ENCODE data around the gene DCANP1.

Gene DCANP1

GRCh38 chr5:135480511-135480910 is 33.4 kb upstream of the DCANP1 start:
- in situ Hi-C loops (cut with MboI; ENCODE audit: low sequenced_read_pairs) = no loop called here

GRCh38 chr5:135478938-135479337 is 31.8 kb upstream of the DCANP1 start:
- in situ Hi-C loops (cut with MboI; ENCODE audit: low sequenced_read_pairs) = no loop called here

- in situ Hi-C loops (cut with MboI; ENCODE audit: low sequenced_read_pairs) = no loop called here
These were observed 30.5 kb upstream of the DCANP1 start for GRCh38 chr5:135477613-135478066.

- in situ Hi-C loops (cut with MboI; ENCODE audit: low sequenced_read_pairs) = no loop called here
These were observed 29.8 kb upstream of the DCANP1 start for GRCh38 chr5:135476615-135477581.

- in situ Hi-C loops (cut with MboI; ENCODE audit: low sequenced_read_pairs) = no loop called here
These were observed 27.0 kb upstream of the DCANP1 start for GRCh38 chr5:135473956-135474670.

GRCh38 chr5:135472141-135472540 is 25.0 kb upstream of the DCANP1 start:
- in situ Hi-C loops (cut with MboI; ENCODE audit: low sequenced_read_pairs) = no loop called here

DNA sequence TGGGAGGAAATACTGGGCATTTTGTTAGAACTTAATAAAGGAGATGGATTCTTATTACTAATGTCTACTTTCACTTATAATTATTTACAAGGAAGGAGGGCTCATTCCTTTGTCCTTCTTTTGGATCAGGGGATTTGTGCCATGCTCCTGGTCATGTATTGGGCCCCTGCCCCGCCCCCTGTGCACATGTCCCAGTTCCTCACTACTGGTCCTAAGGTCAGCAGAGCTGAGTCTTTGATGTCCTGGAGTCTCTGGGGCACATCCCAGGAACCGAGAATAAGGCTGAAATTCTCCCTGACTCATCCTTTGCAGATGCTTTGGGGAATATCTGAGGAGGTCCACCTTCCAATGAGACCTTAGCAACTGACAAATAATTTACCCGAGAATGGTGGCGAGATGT is 24.6 kb upstream of the DCANP1 start:
- in situ Hi-C loops (cut with MboI; ENCODE audit: low sequenced_read_pairs) = no loop called here

DNA sequence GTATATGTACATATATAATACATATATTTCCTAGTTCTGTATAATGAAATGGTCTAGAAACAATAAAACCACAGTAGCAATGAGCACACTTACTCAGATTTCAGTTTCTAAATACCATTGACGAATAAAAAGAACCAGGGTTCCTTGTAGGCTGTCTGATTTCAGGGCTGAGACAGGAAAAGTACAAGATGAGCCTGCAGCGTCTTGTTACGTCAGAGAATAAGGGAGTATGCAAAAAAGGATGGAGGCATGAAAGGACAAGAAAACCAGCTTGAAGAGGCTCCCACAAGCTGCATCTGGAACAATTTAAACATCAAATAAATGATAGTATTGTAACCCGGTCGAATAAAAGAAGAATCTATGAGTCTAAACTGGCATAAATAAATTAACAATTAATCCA is 22.8 kb upstream of the DCANP1 start:
- in situ Hi-C loops (cut with MboI; ENCODE audit: low sequenced_read_pairs) = loop anchor here (10.0 kb wide), 1 partner anchor 85 kb away; no protein-coding TSS in a partner anchor

DNA sequence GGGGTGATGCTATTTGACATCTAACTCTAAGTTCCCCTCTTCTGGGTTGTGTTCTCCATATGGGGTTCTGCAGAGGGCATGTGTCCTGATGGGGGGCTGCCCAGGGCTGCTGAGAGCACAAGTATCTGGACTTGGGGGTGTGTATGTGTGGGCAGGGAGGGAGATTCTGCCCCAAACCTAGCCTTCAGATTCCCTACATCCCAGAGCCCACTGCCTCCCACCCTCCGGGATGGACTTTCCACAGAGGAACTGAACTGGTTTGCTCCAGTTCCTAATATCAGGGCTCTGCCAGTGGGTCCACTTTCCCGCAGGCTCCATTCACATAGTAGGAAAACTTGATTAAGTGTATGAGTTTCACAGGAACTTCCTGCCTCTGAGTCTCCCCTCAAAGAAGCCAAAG is 21.4 kb upstream of the DCANP1 start:
- in situ Hi-C loops (cut with MboI; ENCODE audit: low sequenced_read_pairs) = loop anchor here (10.0 kb wide), 1 partner anchor 86 kb away; no protein-coding TSS in a partner anchor

- in situ Hi-C loops (cut with MboI; ENCODE audit: low sequenced_read_pairs) = loop anchor here (10.0 kb wide), 1 partner anchor 87 kb away; no protein-coding TSS in a partner anchor
These were observed 20.8 kb upstream of the DCANP1 start for GRCh38 chr5:135467871-135468485.

- in situ Hi-C loops (cut with MboI; ENCODE audit: low sequenced_read_pairs) = loop anchor here (10.0 kb wide), 1 partner anchor 88 kb away; no protein-coding TSS in a partner anchor
These were observed 20.0 kb upstream of the DCANP1 start for GRCh38 chr5:135467051-135467625.

GRCh38 chr5:135466178-135467050 is 19.3 kb upstream of the DCANP1 start:
- in situ Hi-C loops (cut with MboI; ENCODE audit: low sequenced_read_pairs) = loop anchor here (10.0 kb wide), 1 partner anchor 88 kb away; no protein-coding TSS in a partner anchor

- in situ Hi-C loops (cut with MboI; ENCODE audit: low sequenced_read_pairs) = loop anchor here (10.0 kb wide), 1 partner anchor 89 kb away; no protein-coding TSS in a partner anchor
These were observed 18.4 kb upstream of the DCANP1 start for GRCh38 chr5:135465391-135466122.

DNA sequence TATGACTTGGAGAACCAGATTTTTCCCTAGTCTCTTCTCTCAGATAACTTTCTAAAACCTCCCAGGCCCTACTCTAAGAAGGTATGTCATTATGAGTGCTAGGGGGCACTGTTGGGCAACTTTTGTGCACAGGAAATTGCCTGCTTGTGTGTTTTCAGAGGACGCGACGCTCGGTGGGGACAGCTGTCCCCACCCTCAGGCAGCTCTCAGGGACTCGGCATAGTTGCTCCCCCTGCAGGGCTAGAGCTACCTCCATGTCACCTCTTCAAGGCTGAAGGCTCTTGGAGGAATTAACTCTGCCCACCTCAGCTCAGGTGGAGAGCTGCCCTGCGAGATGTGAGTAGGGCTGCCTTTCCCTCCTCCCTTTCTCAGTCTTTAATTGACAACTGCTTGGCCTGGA is 15.2 kb upstream of the DCANP1 start:
- in situ Hi-C loops (cut with MboI; ENCODE audit: low sequenced_read_pairs) = loop anchor here (10.0 kb wide), 1 partner anchor 92 kb away; no protein-coding TSS in a partner anchor

GRCh38 chr5:135461481-135462151 is 14.5 kb upstream of the DCANP1 start:
- in situ Hi-C loops (cut with MboI; ENCODE audit: low sequenced_read_pairs) = loop anchor here (10.0 kb wide), 1 partner anchor 93 kb away; no protein-coding TSS in a partner anchor

- in situ Hi-C loops (cut with MboI; ENCODE audit: low sequenced_read_pairs) = loop anchor here (10.0 kb wide), 1 partner anchor 94 kb away; no protein-coding TSS in a partner anchor
These were observed 13.3 kb upstream of the DCANP1 start for GRCh38 chr5:135460246-135461033.

- in situ Hi-C loops (cut with MboI; ENCODE audit: low sequenced_read_pairs) = no loop called here
These were observed 11.8 kb upstream of the DCANP1 start for GRCh38 chr5:135458921-135459331.
